Measurements from ENCODE around the gene SLC4A9.
"Not testable (repeated sequence)": the region's sequence is repeated elsewhere in the genome, so short reads cannot be mapped to it uniquely, and the experiment has no call there.

SLC4A9 gene

GRCh38 chr5:140337880-140338279 is 22.1 kb upstream of the SLC4A9 start:
- H3K4me3 ChIP-seq (ENCODE audit: low read length), result no peak overlapping the region
- DNase-seq (ENCODE audit: low read depth, low spot score), result no peak

- DNase-seq (ENCODE audit: low read depth, low spot score), result no peak
- no peak overlapping the region for H3K4me3 ChIP-seq (ENCODE audit: low read length)
Observed at GRCh38 chr5:140338336-140338735, 21.7 kb upstream of the SLC4A9 start.

GRCh38 chr5:140338908-140339307 is 21.1 kb upstream of the SLC4A9 start:
- no peak for DNase-seq (ENCODE audit: low read depth, low spot score)
- H3K4me3 ChIP-seq (ENCODE audit: low read length), result no peak overlapping the region

- no peak overlapping the region for H3K4me3 ChIP-seq (ENCODE audit: low read length)
Observed at GRCh38 chr5:140339636-140340035, 20.4 kb upstream of the SLC4A9 start.

GRCh38 chr5:140340605-140341121 is 19.3 kb upstream of the SLC4A9 start:
- H3K4me3 ChIP-seq (ENCODE audit: low read length), result no peak overlapping the region
- no peak for DNase-seq (ENCODE audit: low read depth, low spot score)

More at GRCh38 chr5:140339636-140340035, 20.4 kb upstream of the SLC4A9 start:
- DNase-seq (ENCODE audit: low read depth, low spot score), result no peak

GRCh38 chr5:140341591-140341990 is 18.4 kb upstream of the SLC4A9 start:
- DNase-seq (ENCODE audit: low read depth, low spot score), result no peak

GRCh38 chr5:140342287-140342686 is 17.7 kb upstream of the SLC4A9 start:
- H3K4me3 ChIP-seq (ENCODE audit: low read length), result peak overlapping the region; percentile 29
- DNase-seq (ENCODE audit: low read depth, low spot score), result peak; percentile 88

More at GRCh38 chr5:140341591-140341990, 18.4 kb upstream of the SLC4A9 start:
- peak overlapping the region; percentile 29 for H3K4me3 ChIP-seq (ENCODE audit: low read length)

GRCh38 chr5:140342896-140343295 is 17.1 kb upstream of the SLC4A9 start:
- no peak for DNase-seq (ENCODE audit: low read depth, low spot score)
- H3K4me3 ChIP-seq (ENCODE audit: low read length), result no peak overlapping the region

GRCh38 chr5:140343849-140344248 is 16.1 kb upstream of the SLC4A9 start:
- not testable (repeated sequence) for H3K4me3 ChIP-seq (ENCODE audit: low read length); DNase-seq (ENCODE audit: low read depth, low spot score)

GRCh38 chr5:140344683-140345423 is 15.1 kb upstream of the SLC4A9 start:
- H3K4me3 ChIP-seq (ENCODE audit: low read length), result no peak overlapping the region
- DNase-seq (ENCODE audit: low read depth, low spot score), result no peak

- H3K4me3 ChIP-seq (ENCODE audit: low read length), result peak overlapping the region; percentile 57
- no peak for DNase-seq (ENCODE audit: low read depth, low spot score)
Observed at GRCh38 chr5:140345919-140346347, 14.1 kb upstream of the SLC4A9 start.

GRCh38 chr5:140346348-140347221 is 13.4 kb upstream of the SLC4A9 start, which contains the start of gene HBEGF:
TSS of gene HBEGF (minus strand) at chr5:140346603. CDS start at chr5:140346328, 275 bp downstream.
- DNase-seq (ENCODE audit: low read depth, low spot score), result no peak
- peak within 1 kb of the TSS; percentile 57 for H3K4me3 ChIP-seq (ENCODE audit: low read length)

- H3K4me3 ChIP-seq (ENCODE audit: low read length), result no peak overlapping the region
- no peak for DNase-seq (ENCODE audit: low read depth, low spot score)
Observed at GRCh38 chr5:140347360-140347759, 12.6 kb upstream of the SLC4A9 start.

- DNase-seq (ENCODE audit: low read depth, low spot score), result no peak
- no peak overlapping the region for H3K4me3 ChIP-seq (ENCODE audit: low read length)
Observed at GRCh38 chr5:140348104-140348503, 11.9 kb upstream of the SLC4A9 start.

- no peak overlapping the region for H3K4me3 ChIP-seq (ENCODE audit: low read length)
- no peak for DNase-seq (ENCODE audit: low read depth, low spot score)
Observed at GRCh38 chr5:140349244-140349643, 10.8 kb upstream of the SLC4A9 start.

- peak; percentile 76 for DNase-seq (ENCODE audit: low read depth, low spot score)
- no peak overlapping the region for H3K4me3 ChIP-seq (ENCODE audit: low read length)
Observed at GRCh38 chr5:140351609-140352334, 8.2 kb upstream of the SLC4A9 start.

- H3K4me3 ChIP-seq (ENCODE audit: low read length), result no peak overlapping the region
- DNase-seq (ENCODE audit: low read depth, low spot score), result no peak
Observed at GRCh38 chr5:140355546-140355945, 4.4 kb upstream of the SLC4A9 start.

- H3K4me3 ChIP-seq (ENCODE audit: low read length), result peak overlapping the region; percentile 29
- no peak for DNase-seq (ENCODE audit: low read depth, low spot score)
Observed at GRCh38 chr5:140356853-140357725, 2.9 kb upstream of the SLC4A9 start.
